ENCODE measurements around the gene BCAM.
A peak's percentile ranks its signal among the peaks of the same experiment; 100 is the strongest.

BCAM gene

DNA sequence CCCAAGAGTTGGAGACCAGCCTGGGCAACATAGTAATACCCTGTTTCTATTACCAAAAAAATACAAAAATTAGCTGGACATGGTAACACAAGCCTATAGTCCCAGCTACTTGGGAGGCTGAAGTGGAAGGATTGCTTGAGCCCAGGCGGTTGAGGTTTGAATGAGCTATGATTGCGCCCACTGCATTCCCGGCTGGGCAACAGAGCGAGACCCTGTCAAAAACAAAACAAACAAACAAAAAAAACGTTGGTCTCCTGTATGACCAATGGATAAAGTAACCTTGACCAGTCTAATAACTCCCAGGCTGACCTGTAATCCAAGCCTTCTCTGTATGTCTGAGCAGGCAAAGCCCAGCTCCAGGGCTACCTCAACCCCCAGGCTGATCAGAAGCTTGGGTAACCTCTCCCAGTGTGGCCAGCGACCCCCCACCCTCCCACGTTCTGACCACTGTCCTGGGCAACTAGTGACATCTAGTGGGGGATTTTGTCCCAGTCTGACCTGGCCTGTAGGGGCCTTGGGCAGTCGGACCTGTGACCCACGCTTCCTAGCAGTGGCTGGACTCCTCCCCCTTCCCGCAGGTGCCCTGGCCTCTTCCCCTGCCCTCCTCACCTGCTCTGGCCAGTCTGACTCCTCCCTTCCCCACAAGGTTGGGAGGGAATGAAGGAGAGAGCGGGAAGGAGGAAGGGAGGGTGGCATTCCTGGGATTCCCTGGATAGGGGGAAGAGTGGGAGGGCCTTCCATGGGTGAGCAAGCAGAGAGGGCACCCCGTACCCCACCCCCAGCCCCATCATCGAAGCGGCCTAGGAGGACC, 1.0 kb upstream of the BCAM start:
- peak overlapping the region; percentile 98 for H3K27ac ChIP-seq

DNA sequence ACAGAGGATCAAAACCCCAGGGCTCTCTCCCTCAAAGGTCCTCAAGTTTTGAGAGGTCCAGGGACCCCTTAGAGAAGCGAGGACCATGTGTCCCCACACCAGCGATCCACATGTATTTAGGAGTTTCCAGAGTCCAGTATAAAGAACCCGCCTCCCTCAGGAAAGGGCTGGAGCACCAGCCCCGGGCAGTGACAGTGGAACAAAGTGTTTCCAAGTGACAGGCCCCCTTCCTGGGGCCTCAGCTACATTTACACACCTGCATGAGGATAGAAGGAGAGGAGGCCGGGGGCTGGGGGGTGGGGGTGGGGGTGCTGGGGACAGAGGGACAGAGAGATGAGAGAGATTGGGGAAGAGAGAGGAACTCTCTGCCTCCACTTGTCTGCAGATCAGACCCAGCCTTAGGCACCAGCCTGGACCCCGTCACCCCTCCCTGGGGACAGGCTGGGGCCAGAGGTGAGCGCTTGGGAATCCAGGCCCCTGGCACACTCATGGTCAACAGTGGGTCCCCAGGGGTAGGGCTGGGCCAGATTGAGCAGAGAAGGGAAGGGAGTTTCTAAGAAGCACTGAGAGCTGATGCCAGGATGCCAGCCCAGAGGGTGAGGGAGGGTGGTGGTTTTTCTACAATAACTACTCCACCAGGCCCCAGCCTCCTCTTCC, 802 bp downstream of the BCAM start:
- peak overlapping the region; percentile 98 for H3K27ac ChIP-seq
- no peak for TF ChIP-seq CTCF (conservative IDR thresholded peaks at IDR 0.05)

More for the DNA sequence above, 1.0 kb upstream of the BCAM start:
- peak; percentile 74 for TF ChIP-seq CTCF (conservative IDR thresholded peaks at IDR 0.05)

GRCh38 chr19:44810234-44811121, 1.6 kb downstream of the BCAM start:
- no peak for TF ChIP-seq CTCF (conservative IDR thresholded peaks at IDR 0.05)
- peak overlapping the region; percentile 98 for H3K27ac ChIP-seq

DNA sequence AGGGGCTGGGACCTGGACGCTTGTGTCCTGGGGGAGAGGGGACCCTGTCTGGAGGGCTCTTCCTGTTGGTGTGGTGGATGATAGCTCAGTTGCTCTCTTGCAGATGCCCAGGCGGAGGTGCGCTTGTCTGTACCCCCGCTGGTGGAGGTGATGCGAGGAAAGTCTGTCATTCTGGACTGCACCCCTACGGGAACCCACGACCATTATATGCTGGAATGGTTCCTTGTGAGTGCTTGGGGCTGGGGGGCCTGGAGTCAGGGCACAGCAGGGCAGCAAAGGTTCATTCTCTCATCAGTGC, 2.2 kb downstream of the BCAM start:
- TF ChIP-seq CTCF (conservative IDR thresholded peaks at IDR 0.05) = no peak
- H3K27ac ChIP-seq = peak overlapping the region; percentile 98

- TF ChIP-seq CTCF (conservative IDR thresholded peaks at IDR 0.05) = no peak
- H3K27ac ChIP-seq = peak overlapping the region; percentile 98
These were observed 3.3 kb downstream of the BCAM start for GRCh38 chr19:44812142-44812718.

GRCh38 chr19:44813070-44813840, 4.4 kb downstream of the BCAM start:
- peak; percentile 15; the same call in 1 of the 2 replicates for TF ChIP-seq CTCF (conservative IDR thresholded peaks at IDR 0.05)
- peak overlapping the region; percentile 98; the same call in 1 of the 2 replicates for H3K27ac ChIP-seq

Measured in VCaP (cell line).